Epithelial cell of esophagus (primary cell): ENCODE measurements around the gene GOLPH3L.
"Not testable (repeated sequence)": the region's sequence is repeated elsewhere in the genome, so short reads cannot be mapped to it uniquely, and the experiment has no call there.

Experiments used
- DNase-seq: peaks from one replicate; pipeline ENCODE4 v3.0.0; 2010; ENCODE audit warnings: low read depth
- H3K4me3 ChIP-seq: 2 replicates; pipeline ENCODE4 v1.5.1; 2011; ENCODE audit warnings: mild to moderate bottlenecking, low read length, control low read depth
- TF ChIP-seq, protein P1 (sequence below): IDR thresholded peaks from 2 replicates; pipeline ENCODE4 v1.5.1; 2011; ENCODE audit warnings: low read depth, mild to moderate bottlenecking, low read length, control low read depth, inconsistent platforms; ENCODE audit not compliant: insufficient read depth; ENCODE audit errors: missing control alignments

The GOLPH3L gene

GRCh38 chr1:150610576-150610975 lies 86.4 kb downstream of the GOLPH3L start:
- no peak overlapping the region for H3K4me3 ChIP-seq
- no peak for DNase-seq
- TF ChIP-seq, protein P1, sequence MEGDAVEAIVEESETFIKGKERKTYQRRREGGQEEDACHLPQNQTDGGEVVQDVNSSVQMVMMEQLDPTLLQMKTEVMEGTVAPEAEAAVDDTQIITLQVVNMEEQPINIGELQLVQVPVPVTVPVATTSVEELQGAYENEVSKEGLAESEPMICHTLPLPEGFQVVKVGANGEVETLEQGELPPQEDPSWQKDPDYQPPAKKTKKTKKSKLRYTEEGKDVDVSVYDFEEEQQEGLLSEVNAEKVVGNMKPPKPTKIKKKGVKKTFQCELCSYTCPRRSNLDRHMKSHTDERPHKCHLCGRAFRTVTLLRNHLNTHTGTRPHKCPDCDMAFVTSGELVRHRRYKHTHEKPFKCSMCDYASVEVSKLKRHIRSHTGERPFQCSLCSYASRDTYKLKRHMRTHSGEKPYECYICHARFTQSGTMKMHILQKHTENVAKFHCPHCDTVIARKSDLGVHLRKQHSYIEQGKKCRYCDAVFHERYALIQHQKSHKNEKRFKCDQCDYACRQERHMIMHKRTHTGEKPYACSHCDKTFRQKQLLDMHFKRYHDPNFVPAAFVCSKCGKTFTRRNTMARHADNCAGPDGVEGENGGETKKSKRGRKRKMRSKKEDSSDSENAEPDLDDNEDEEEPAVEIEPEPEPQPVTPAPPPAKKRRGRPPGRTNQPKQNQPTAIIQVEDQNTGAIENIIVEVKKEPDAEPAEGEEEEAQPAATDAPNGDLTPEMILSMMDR = no peak

GRCh38 chr1:150609732-150610131 lies 87.2 kb downstream of the GOLPH3L start:
- H3K4me3 ChIP-seq = no peak overlapping the region
- TF ChIP-seq, protein P1 = no peak
- no peak for DNase-seq

GRCh38 chr1:150606463-150607142 lies 90.4 kb downstream of the GOLPH3L start:
- TF ChIP-seq, protein P1 = no peak
- no peak overlapping the region for H3K4me3 ChIP-seq
- DNase-seq = no peak

DNA sequence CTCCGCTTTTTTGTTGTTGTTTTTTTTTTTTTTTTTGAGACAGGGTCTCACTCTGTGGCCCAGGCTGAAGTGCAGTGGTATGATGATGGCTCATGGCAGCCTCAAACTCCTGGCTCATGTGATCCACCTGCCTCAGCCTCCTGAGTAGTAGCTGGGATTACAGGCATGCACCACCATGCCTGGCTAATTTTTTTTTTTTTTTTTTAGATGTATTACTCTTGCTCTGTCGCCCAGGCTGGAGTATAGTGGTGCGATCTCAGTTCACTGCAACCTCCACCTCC lies 91.6 kb downstream of the GOLPH3L start:
- not testable (repeated sequence) for DNase-seq, H3K4me3 ChIP-seq

GRCh38 chr1:150604226-150604588 lies 92.7 kb downstream of the GOLPH3L start:
- no peak for DNase-seq

GRCh38 chr1:150603711-150604110 lies 93.2 kb downstream of the GOLPH3L start:
- TF ChIP-seq, protein P1 = no peak
- H3K4me3 ChIP-seq = no peak overlapping the region
- no peak for DNase-seq

More at GRCh38 chr1:150604226-150604588, 92.7 kb downstream of the GOLPH3L start:
- no peak overlapping the region for H3K4me3 ChIP-seq
- TF ChIP-seq, protein P1 = no peak

GRCh38 chr1:150602372-150602771 lies 94.6 kb downstream of the GOLPH3L start:
- not testable (repeated sequence) for DNase-seq, H3K4me3 ChIP-seq

DNA sequence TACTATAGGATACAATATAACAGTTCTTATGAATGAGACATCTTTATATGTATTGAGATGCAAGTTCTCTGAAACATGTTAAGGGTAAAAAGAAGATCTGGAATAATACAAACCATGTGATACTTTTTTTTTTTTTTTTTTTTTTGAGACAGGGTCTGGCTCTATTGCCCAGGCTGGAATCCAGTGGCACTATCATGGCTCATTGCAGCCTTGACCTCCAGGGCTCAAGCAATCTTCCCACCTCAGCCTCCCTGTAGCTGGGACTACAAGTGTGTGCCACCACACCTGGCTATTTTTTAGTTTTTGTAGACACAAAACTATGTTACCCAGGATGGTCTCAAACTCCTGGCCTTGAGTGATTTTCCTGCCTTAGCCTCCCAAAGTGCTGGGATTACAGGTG lies 95.4 kb downstream of the GOLPH3L start:
- DNase-seq = no peak
- TF ChIP-seq, protein P1 = no peak
- no peak overlapping the region for H3K4me3 ChIP-seq

GRCh38 chr1:150598346-150598745 lies 98.6 kb downstream of the GOLPH3L start:
- DNase-seq, H3K4me3 ChIP-seq: not testable (repeated sequence)
